A549 (cell line): ENCODE data around the gene SDF2. TPM values are rescaled to one million over a fixed set of nuclear protein-coding genes. Genes with fewer than 3 reads are reported as not detected.

ENCODE experiments used
- ATAC-seq, 2 experiments: fragments of 200-7000 bp in 1 of 2; fragments of >200 bp in 1 of 2; cut with Nextera tagmentation in 1 of 2; cut with Tn5 transposase in 1 of 2; 3 replicates each; pipeline versions ENCODE4 v1.8.0 to v1.9.1; 2018 to 2020; ENCODE audit warnings: mild to moderate bottlenecking in 1 of 2, moderate library complexity in 1 of 2
- CTCF ChIA-PET: fragments of 300-600 bp; sonication (Branson Sonifier 250); formaldehyde crosslinking; extraction: SDS; loops from one replicate; lab custom pipeline; 2021; ENCODE audit warnings: antibody characterized with exemption, inconsistent platforms; lab: Yijun Ruan, JAX
- POLR2A ChIA-PET: fragments of 350-600 bp; formaldehyde crosslinking; extraction: SDS; loops from one replicate; lab custom pipeline; 2021; ENCODE audit warnings: antibody characterized with exemption, inconsistent platforms; lab: Yijun Ruan, JAX
- DNase-seq, 2 experiments: peaks; one replicate each; pipeline versions ENCODE4 v3.0.0 to v3.0.0-alpha.2; 2011 to 2016; ENCODE audit warnings: low read depth in 1 of 2, low spot score in 1 of 2
- FAIRE-seq: peaks from 2 replicates; lab custom pipeline; 2011; peaks lifted over from hg19 to GRCh38; lab: Jason Lieb, UNC
- H3K27ac ChIP-seq, 2 experiments: fragments of >200 bp; sonication (Bioruptor Twin); formaldehyde crosslinking; 3 replicates each; pipeline ENCODE4 v1.5.1; 2016 to 2017
- H3K4me1 ChIP-seq: fragments of >200 bp; sonication (Bioruptor Twin); formaldehyde crosslinking; 3 replicates; pipeline ENCODE4 v1.6.1; 2016
- H3K4me2 ChIP-seq: fragments of >200 bp; sonication (Bioruptor Twin); formaldehyde crosslinking; 3 replicates; pipeline ENCODE4 v1.6.1; 2016
- H3K4me3 ChIP-seq: fragments of >200 bp; sonication (Bioruptor Twin); formaldehyde crosslinking; 3 replicates; pipeline ENCODE4 v1.5.1; 2016
- H3K9me3 ChIP-seq: fragments of >200 bp; sonication (Bioruptor Twin); formaldehyde crosslinking; 3 replicates; pipeline ENCODE4 v1.6.1; 2016
- ATOH8 ChIP-seq: fragments of 250-450 bp; sonication (Bioruptor Pico); IDR thresholded peaks from 2 replicates; pipeline ENCODE4 v1.5.0; 2020; ENCODE audit warnings: low read depth, mild to moderate bottlenecking, moderate library complexity
- CBX2 ChIP-seq: fragments of 200-600 bp; sonication (generic); IDR thresholded peaks from 2 replicates; pipeline ENCODE4 v1.6.1; 2016; ENCODE audit warnings: low read depth, mild to moderate bottlenecking, borderline replicate concordance
- CBX8 ChIP-seq: fragments of 200-600 bp; sonication (generic); IDR thresholded peaks from 2 replicates; pipeline ENCODE4 v1.6.1; 2016
- CHD2 ChIP-seq: fragments of 150-350 bp; IDR thresholded peaks from 2 replicates; pipeline ENCODE4 v1.6.1; 2014; ENCODE audit warnings: low read length; ENCODE audit not compliant: partially characterized antibody
- CTCF ChIP-seq: fragments of >200 bp; sonication (Bioruptor Twin); formaldehyde crosslinking; IDR thresholded peaks from 3 replicates; pipeline ENCODE4 v1.5.1; 2016
- ELK1 ChIP-seq: fragments of 150-350 bp; IDR thresholded peaks from 2 replicates; pipeline ENCODE4 v1.6.1; 2014; ENCODE audit warnings: low read depth, mild to moderate bottlenecking, low read length
- EP300 ChIP-seq, 2 experiments: fragments of >200 bp; sonication (Bioruptor Twin); formaldehyde crosslinking; IDR thresholded peaks; 2 replicates in 1 of 2; 3 replicates in 1 of 2; pipeline ENCODE4 v1.6.1; 2016 to 2017
- FOSB ChIP-seq: fragments of 250-450 bp; sonication (Bioruptor Pico); IDR thresholded peaks from 2 replicates; pipeline ENCODE4 v1.5.0; 2020; ENCODE audit warnings: mild to moderate bottlenecking, moderate library complexity
- FOSL2 ChIP-seq, 2 experiments: fragments of 450-650 bp in 1 of 2; fragments of >200 bp in 1 of 2; sonication (Bioruptor Twin) in 1 of 2; formaldehyde crosslinking; IDR thresholded peaks; 2 replicates each; pipeline versions ENCODE4 v1.5.0 to v1.6.1; 2016 to 2020; ENCODE audit warnings: mild to moderate bottlenecking in 1 of 2, moderate library complexity in 1 of 2
- HDAC2 ChIP-seq: fragments of 200-600 bp; sonication (generic); IDR thresholded peaks from 2 replicates; pipeline ENCODE4 v1.6.1; 2016
- HEYL ChIP-seq: fragments of 250-450 bp; sonication (Bioruptor Pico); IDR thresholded peaks from 2 replicates; pipeline ENCODE4 v1.8.0; 2021; ENCODE audit warnings: mild to moderate bottlenecking, moderate library complexity
- KDM1A ChIP-seq: fragments of 200-600 bp; sonication (generic); IDR thresholded peaks from 2 replicates; pipeline ENCODE4 v1.6.1; 2016; ENCODE audit warnings: low read depth, mild to moderate bottlenecking
- NR3C1 ChIP-seq: fragments of >200 bp; sonication (Bioruptor Twin); formaldehyde crosslinking; IDR thresholded peaks from 3 replicates; pipeline ENCODE4 v1.6.1; 2017
- POLR2A ChIP-seq: IDR thresholded peaks from 2 replicates; pipeline ENCODE4 v1.6.1; 2012; ENCODE audit warnings: mild to moderate bottlenecking, low read length
- RAD21 ChIP-seq, 2 experiments: fragments of >200 bp in 1 of 2; sonication (Bioruptor Twin) in 1 of 2; formaldehyde crosslinking in 1 of 2; IDR thresholded peaks in 1 of 2; conservative IDR thresholded peaks in 1 of 2; 2 replicates in 1 of 2; 3 replicates in 1 of 2; pipeline ENCODE4 v1.6.1; 2012 to 2018; ENCODE audit warnings: inconsistent platforms in 1 of 2
- REST ChIP-seq: fragments of 200-600 bp; sonication (generic); IDR thresholded peaks from 2 replicates; pipeline ENCODE4 v1.6.1; 2016; ENCODE audit warnings: antibody characterized with exemption, mild to moderate bottlenecking, moderate library complexity
- TFCP2L1 ChIP-seq: fragments of 250-450 bp; sonication (Bioruptor Pico); IDR thresholded peaks from 2 replicates; pipeline ENCODE4 v1.5.0; 2021; ENCODE audit warnings: mild to moderate bottlenecking
- ZC3H11A ChIP-seq: fragments of 450-650 bp; IDR thresholded peaks from 2 replicates; pipeline ENCODE4 v1.6.1; 2014; ENCODE audit warnings: antibody characterized with exemption, mild to moderate bottlenecking
- ZFP36 ChIP-seq: fragments of 450-650 bp; IDR thresholded peaks from 2 replicates; pipeline ENCODE4 v1.6.1; 2014; ENCODE audit warnings: borderline replicate concordance; ENCODE audit not compliant: partially characterized antibody
- ZNF302 ChIP-seq: fragments of 250-450 bp; sonication (Bioruptor Pico); IDR thresholded peaks from 2 replicates; pipeline ENCODE4 v1.9.0; 2021; ENCODE audit warnings: inconsistent platforms, mild to moderate bottlenecking, moderate library complexity
- WGBS: methylation state at CpG from one replicate; pipeline ENCODE4 v1.1.6; 2017; ENCODE audit errors: missing lambda C conversion rate; 5-methylcytosine and 5-hydroxymethylcytosine counted together
- polyA plus RNA-seq, 4 experiments: library from polyadenylated mRNA; depleted of rRNA in 3 of 4; stranded (reverse); fragments of >200 nt; fragmentation: RNase III in 1 of 4; extraction: RNeasy Plus Mini Kit Qiagen cat#74134 plus additional on column Dnase treatment in 1 of 4; gene quantifications; 2 replicates in 3 of 4; 3 replicates in 1 of 4; pipeline ENCODE4 v1.2.3, GENCODE V29; 2011 to 2017
- TF ChIP-seq, protein P1 (sequence below): fragments of 250-450 bp; sonication (Bioruptor Pico); IDR thresholded peaks from 2 replicates; pipeline ENCODE4 v1.5.0; 2021; ENCODE audit warnings: mild to moderate bottlenecking, moderate library complexity, borderline replicate concordance

SDF2 gene
- polyA plus RNA-seq, 2 of the 4 experiments (the other 2 are of a cell fraction): 87.9 to 93.8 TPM

DNA sequence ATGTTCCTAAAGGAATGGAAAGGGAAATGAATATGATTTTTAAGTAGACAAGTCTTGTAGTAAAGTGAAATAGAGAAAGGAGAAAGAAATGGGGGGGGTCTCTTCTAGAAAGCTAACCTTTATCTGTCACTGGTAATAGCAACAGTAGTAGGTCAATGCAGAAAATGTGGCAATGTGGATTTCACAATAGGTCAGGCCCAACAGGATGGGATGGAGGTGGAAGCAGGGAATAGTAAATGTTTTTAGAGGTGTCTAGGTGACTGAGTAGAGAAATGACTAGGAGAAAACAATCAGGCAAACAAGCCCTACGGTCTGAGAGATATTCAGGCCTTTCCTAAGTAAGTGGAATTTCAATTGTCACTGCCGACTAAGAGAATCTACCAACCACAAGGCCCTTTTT, 41.7 kb downstream of the SDF2 start:
- WGBS: 84% methylated on average over 2 of the region's 2 CpGs
- no peak for FAIRE-seq
- TF ChIP-seq ZC3H11A (no peak), EP300 (IDR thresholded peaks at IDR 0.05) (no peak), ZNF302 (CRISPR knock-in tag) (no peak), TFCP2L1 (CRISPR knock-in tag) (no peak), POLR2A (no peak), HDAC2 (no peak), KDM1A (no peak)
- TF ChIP-seq, all 56 proteins: peak for 0
- DNase-seq: no peak
- Histone ChIP-seq H3K9me3 (no peaks in the 10 kb centered on the region), H3K4me3 (no peak overlapping the region), H3K27ac (no peak overlapping the region), H3K4me2 (no peak overlapping the region), H3K4me1 (no peaks in the 10 kb centered on the region)
- POLR2A ChIA-PET: interaction anchor here (0.5 to 1.7 kb wide), 2 partner anchors 8 to 560 kb away, joined by 3 to 5 read pairs; partner anchors contain the start of gene MYO18A
- CTCF ChIA-PET: interaction anchor here (0.6 to 3.7 kb wide), 7 partner anchors 11 to 94 kb away, joined by 3 to 13 read pairs (median 3); no protein-coding TSS in a partner anchor
- ATAC-seq: no peak

GRCh38 chr17:28618464-28618863, 43.2 kb downstream of the SDF2 start:
- Histone ChIP-seq H3K4me3 (no peak overlapping the region), H3K9me3 (no peaks in the 10 kb centered on the region), H3K4me2 (no peak overlapping the region), H3K27ac (no peak overlapping the region), H3K4me1 (no peaks in the 10 kb centered on the region)
- DNase-seq (no peak), ATAC-seq (no peak), FAIRE-seq (no peak)
- ChIA-PET POLR2A (interaction anchor here (0.9 kb wide), 1 partner anchor 26 kb away, joined by 3 read pairs; the partner anchor contains the start of gene BLTP2), CTCF (interaction anchor here (1.0 to 3.7 kb wide), 7 partner anchors 7 to 28 kb away, joined by 3 to 13 read pairs (median 4); no protein-coding TSS in a partner anchor)
- no peak for TF ChIP-seq RAD21 (conservative IDR thresholded peaks at IDR 0.05 in 1 of 2, IDR thresholded peaks at IDR 0.05 in 1 of 2)
- TF ChIP-seq FOSB (CRISPR knock-in tag): no peak
- TF ChIP-seq ATOH8 (CRISPR knock-in tag): no peak
- TF ChIP-seq ZFP36: no peak
- no peak for TF ChIP-seq CTCF
- no peak for TF ChIP-seq CHD2
- TF ChIP-seq NR3C1: no peak
- TF ChIP-seq ZNF302 (CRISPR knock-in tag): no peak
- TF ChIP-seq ELK1: no peak
- TF ChIP-seq CBX8: no peak
- TF ChIP-seq FOSL2 (IDR thresholded peaks at IDR 0.05): no peak
- TF ChIP-seq FOSL2 (CRISPR knock-in tag; IDR thresholded peaks at IDR 0.05): no peak
- 80% methylated on average over 3 of the region's 3 CpGs for WGBS

DNA sequence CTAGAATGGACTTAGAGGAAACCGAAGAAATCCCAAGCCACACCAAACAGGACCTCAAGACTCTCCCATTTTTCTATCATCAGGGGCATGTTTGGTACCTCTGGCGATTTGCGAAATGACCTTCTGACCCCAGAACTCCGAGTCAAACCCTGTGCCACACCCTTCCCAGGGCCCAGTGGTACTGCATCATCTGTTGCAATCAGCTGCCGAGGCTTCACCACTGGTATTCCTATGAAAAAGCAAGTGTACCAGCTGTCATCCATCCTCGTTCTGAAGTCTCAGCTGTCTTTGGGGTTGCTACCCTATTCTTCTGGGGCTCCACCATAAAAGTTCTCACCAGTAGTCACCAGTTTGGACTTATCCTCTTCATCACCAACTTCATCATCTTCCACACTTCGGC, 45.4 kb downstream of the SDF2 start:
- DNase-seq (no peak), FAIRE-seq (no peak), ATAC-seq (no peak)
- POLR2A ChIA-PET: interaction anchor here (1.8 kb wide), 1 partner anchor 28 kb away, joined by 7 read pairs; the partner anchor contains the start of gene BLTP2
- H3K27ac ChIP-seq: no peak overlapping the region
- no peaks in the 10 kb centered on the region for H3K4me1 ChIP-seq
- no peaks in the 10 kb centered on the region for H3K9me3 ChIP-seq
- 82% methylated on average over 7 of the region's 7 CpGs for WGBS
- no peak overlapping the region for H3K4me2 ChIP-seq
- TF ChIP-seq ZNF302 (CRISPR knock-in tag) (no peak), CBX8 (no peak), POLR2A (no peak), HEYL (CRISPR knock-in tag) (no peak), FOSB (CRISPR knock-in tag) (no peak), REST (no peak), CBX2 (no peak)
- TF ChIP-seq, protein P1, sequence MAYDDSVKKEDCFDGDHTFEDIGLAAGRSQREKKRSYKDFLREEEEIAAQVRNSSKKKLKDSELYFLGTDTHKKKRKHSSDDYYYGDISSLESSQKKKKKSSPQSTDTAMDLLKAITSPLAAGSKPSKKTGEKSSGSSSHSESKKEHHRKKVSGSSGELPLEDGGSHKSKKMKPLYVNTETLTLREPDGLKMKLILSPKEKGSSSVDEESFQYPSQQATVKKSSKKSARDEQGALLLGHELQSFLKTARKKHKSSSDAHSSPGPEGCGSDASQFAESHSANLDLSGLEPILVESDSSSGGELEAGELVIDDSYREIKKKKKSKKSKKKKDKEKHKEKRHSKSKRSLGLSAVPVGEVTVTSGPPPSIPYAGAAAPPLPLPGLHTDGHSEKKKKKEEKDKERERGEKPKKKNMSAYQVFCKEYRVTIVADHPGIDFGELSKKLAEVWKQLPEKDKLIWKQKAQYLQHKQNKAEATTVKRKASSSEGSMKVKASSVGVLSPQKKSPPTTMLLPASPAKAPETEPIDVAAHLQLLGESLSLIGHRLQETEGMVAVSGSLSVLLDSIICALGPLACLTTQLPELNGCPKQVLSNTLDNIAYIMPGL (CRISPR knock-in tag): no peak
- TF ChIP-seq, all 56 proteins: peak for 0
- CTCF ChIA-PET: interaction anchor here (0.9 to 2.1 kb wide), 10 partner anchors 18 to 130 kb away, joined by 3 to 7 read pairs (median 4); no protein-coding TSS in a partner anchor
- H3K4me3 ChIP-seq: no peak overlapping the region
